BE2C (cell line): ENCODE data around the gene SMIM28.

Experiments
- DNase-seq: peaks from one replicate; pipeline ENCODE4 v3.0.0-alpha.2; 2020
- H3K27me3 ChIP-seq: fragments of 250-450 bp; sonication (Bioruptor Pico); 2 replicates; pipeline ENCODE4 v1.5.1; 2020; ENCODE audit warnings: mild to moderate bottlenecking
- H3K36me3 ChIP-seq: fragments of 250-450 bp; sonication (Bioruptor Pico); 2 replicates; pipeline ENCODE4 v1.5.1; 2020; ENCODE audit warnings: mild to moderate bottlenecking
- H3K4me1 ChIP-seq: fragments of 250-450 bp; sonication (Bioruptor Pico); 2 replicates; pipeline ENCODE4 v1.5.1; 2020
- H3K4me3 ChIP-seq: 2 replicates; pipeline ENCODE4 v1.5.1; 2011; ENCODE audit warnings: low read depth, low read length
- H3K9me3 ChIP-seq: fragments of 250-450 bp; sonication (Bioruptor Pico); 2 replicates; pipeline ENCODE4 v1.5.1; 2020
- TF ChIP-seq, protein P1 (sequence below): IDR thresholded peaks from 2 replicates; pipeline ENCODE4 v1.5.1; 2012; ENCODE audit warnings: mild to moderate bottlenecking, low read depth, low read length

The SMIM28 gene

DNA sequence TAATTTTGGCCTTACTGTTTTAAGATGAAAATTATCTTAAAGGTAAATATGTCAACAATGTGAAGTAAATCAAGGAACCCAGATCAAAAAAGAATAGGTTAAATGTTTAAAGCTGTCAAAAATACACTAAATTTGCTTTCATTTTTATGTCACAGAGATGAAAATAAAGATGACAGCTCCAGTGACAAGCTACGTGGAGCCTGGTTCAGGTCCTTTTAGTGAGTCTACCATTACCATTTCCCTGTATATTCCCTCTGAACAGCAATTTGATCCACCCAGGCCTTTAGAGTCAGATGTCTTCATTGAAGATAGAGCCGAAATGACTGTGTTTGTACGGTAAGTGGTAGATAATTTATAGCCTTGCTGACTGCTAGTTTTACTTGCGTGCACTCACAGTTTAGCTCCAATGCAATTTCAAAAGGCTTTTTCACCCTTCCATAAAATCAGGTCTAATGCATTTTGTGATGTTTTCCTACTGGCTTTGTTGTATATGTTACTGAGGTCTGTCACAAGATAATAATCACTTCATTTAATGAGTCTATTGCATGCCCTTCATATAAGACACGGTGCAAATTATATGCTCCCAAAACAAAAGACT, 28.2 kb downstream of the SMIM28 start:
- Histone ChIP-seq H3K4me1 (0 out of 2 replicates have a peak, but pooled peaks cover 2% of the 10 kb centered on the region), H3K27me3 (no peaks in the 10 kb centered on the region), H3K4me3 (no peak overlapping the region), H3K9me3 (no peaks in the 10 kb centered on the region), H3K36me3 (peaks cover 6% of the 10 kb centered on the region; the same call in 1 of the 2 replicates)
- DNase-seq = no peak
- TF ChIP-seq, protein P1, sequence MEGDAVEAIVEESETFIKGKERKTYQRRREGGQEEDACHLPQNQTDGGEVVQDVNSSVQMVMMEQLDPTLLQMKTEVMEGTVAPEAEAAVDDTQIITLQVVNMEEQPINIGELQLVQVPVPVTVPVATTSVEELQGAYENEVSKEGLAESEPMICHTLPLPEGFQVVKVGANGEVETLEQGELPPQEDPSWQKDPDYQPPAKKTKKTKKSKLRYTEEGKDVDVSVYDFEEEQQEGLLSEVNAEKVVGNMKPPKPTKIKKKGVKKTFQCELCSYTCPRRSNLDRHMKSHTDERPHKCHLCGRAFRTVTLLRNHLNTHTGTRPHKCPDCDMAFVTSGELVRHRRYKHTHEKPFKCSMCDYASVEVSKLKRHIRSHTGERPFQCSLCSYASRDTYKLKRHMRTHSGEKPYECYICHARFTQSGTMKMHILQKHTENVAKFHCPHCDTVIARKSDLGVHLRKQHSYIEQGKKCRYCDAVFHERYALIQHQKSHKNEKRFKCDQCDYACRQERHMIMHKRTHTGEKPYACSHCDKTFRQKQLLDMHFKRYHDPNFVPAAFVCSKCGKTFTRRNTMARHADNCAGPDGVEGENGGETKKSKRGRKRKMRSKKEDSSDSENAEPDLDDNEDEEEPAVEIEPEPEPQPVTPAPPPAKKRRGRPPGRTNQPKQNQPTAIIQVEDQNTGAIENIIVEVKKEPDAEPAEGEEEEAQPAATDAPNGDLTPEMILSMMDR = no peak

- Histone ChIP-seq H3K4me3 (no peak overlapping the region), H3K4me1 (0 out of 2 replicates have a peak, but pooled peaks cover 2% of the 10 kb centered on the region), H3K9me3 (no peaks in the 10 kb centered on the region), H3K27me3 (no peaks in the 10 kb centered on the region), H3K36me3 (peaks cover 6% of the 10 kb centered on the region; the same call in 1 of the 2 replicates)
- DNase-seq = no peak
- TF ChIP-seq, protein P1 = no peak
Observed at GRCh38 chr6:138406443-138406842, 28.7 kb downstream of the SMIM28 start.

GRCh38 chr6:138410048-138410735, 32.5 kb downstream of the SMIM28 start:
- TF ChIP-seq, protein P1 = no peak
- peaks cover 6% of the 10 kb centered on the region; the same call in 1 of the 2 replicates for H3K36me3 ChIP-seq
- no peak overlapping the region for H3K4me3 ChIP-seq
- H3K27me3 ChIP-seq = no peaks in the 10 kb centered on the region
- H3K4me1 ChIP-seq = no peaks in the 10 kb centered on the region
- no peaks in the 10 kb centered on the region for H3K9me3 ChIP-seq
- DNase-seq = no peak

DNA sequence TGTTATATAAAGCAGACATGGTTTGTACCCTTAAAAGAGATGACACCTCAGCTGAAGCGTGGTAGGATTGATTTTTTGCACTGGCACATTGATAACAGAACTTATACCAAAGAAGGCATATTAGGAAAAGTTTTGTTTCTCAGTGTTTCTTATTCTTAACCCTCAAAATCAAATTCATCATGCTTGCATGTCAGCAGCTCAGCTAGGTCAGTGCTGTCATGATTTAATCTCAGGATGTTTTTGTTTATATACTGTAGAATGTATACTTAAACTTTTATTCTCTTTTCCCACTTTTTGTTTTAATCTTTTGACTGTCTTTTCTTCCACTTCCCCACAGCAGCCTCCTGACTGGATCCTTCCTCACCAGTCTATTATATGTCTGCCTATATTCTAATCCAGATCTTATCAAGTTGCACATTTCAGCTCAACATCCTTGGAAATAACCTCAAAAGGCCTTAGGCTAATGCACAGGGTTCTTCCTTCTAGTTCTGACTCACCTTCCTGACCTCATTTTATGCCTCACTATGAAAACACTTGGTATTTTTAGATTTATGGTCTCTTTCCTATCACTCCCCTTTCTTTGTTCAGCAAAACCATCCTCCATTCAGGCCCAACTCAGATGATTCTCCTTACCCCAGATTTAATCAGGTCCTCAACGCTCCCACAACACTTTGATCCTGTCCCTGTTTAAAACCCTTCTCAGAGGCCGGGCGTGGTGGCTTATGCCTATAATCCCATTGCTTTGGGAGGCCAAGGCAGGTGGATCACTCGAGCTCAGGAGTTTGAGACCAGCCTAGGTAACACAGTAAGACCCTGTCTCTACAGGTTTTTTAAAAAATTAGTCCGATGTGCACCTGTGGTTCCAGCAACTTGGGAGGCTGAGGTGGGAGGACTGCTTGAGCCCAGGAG, 33.5 kb downstream of the SMIM28 start:
- Histone ChIP-seq H3K27me3 (no peaks in the 10 kb centered on the region), H3K4me3 (no peak overlapping the region), H3K9me3 (no peaks in the 10 kb centered on the region), H3K4me1 (no peaks in the 10 kb centered on the region), H3K36me3 (peaks cover 6% of the 10 kb centered on the region; the same call in 1 of the 2 replicates)
- no peak for DNase-seq
- TF ChIP-seq, protein P1 = no peak

- H3K4me1 ChIP-seq = no peaks in the 10 kb centered on the region
- H3K4me3 ChIP-seq = no peak overlapping the region
- H3K9me3 ChIP-seq = no peaks in the 10 kb centered on the region
- DNase-seq = no peak
- no peaks in the 10 kb centered on the region for H3K27me3 ChIP-seq
- TF ChIP-seq, protein P1 = no peak
- H3K36me3 ChIP-seq = peaks cover 2% of the 10 kb centered on the region; the same call in 1 of the 2 replicates
Observed at GRCh38 chr6:138415125-138415524, 37.4 kb downstream of the SMIM28 start.
